HCEC 1CT (cell line): ENCODE measurements around the gene WNK1.
"Not testable (repeated sequence)": the region's sequence is repeated elsewhere in the genome, so short reads cannot be mapped to it uniquely, and the experiment has no call there.

Source experiments
- DNase-seq: peaks from one replicate; pipeline ENCODE4 v3.0.0-alpha.2; 2017

The WNK1 gene

GRCh38 chr12:780750-781379, 28.5 kb downstream of the WNK1 start:
- DNase-seq: no peak

GRCh38 chr12:785706-786105, 33.3 kb downstream of the WNK1 start:
- DNase-seq: no peak

GRCh38 chr12:788288-788687, 35.9 kb downstream of the WNK1 start:
- DNase-seq: no peak

- not testable (repeated sequence) for DNase-seq
Observed at GRCh38 chr12:788762-789161, 36.4 kb downstream of the WNK1 start.

- DNase-seq: no peak
Observed at GRCh38 chr12:789852-790563, 37.6 kb downstream of the WNK1 start.

- no peak for DNase-seq
Observed at GRCh38 chr12:790608-791007, 38.2 kb downstream of the WNK1 start.

- DNase-seq: peak; percentile 58
Observed at GRCh38 chr12:793037-793436, 40.7 kb downstream of the WNK1 start.

- DNase-seq: no peak
Observed at GRCh38 chr12:793711-794110, 41.3 kb downstream of the WNK1 start.

GRCh38 chr12:795305-795704, 42.9 kb downstream of the WNK1 start:
- DNase-seq: no peak

- DNase-seq: no peak
Observed at GRCh38 chr12:800401-800800, 48.0 kb downstream of the WNK1 start.

- peak; percentile 27 for DNase-seq
Observed at GRCh38 chr12:802242-803120, 50.1 kb downstream of the WNK1 start.

- no peak for DNase-seq
Observed at GRCh38 chr12:805022-805632, 52.7 kb downstream of the WNK1 start.

GRCh38 chr12:806200-806791, 53.9 kb downstream of the WNK1 start:
- DNase-seq: peak; percentile 43

- DNase-seq: no peak
Observed at GRCh38 chr12:807041-807735, 54.8 kb downstream of the WNK1 start.

- no peak for DNase-seq
Observed at GRCh38 chr12:810116-810515, 57.7 kb downstream of the WNK1 start.

- DNase-seq: peak; percentile 9
Observed at GRCh38 chr12:810671-811415, 58.5 kb downstream of the WNK1 start.

GRCh38 chr12:812950-813349, 60.6 kb downstream of the WNK1 start:
- no peak for DNase-seq

GRCh38 chr12:817456-817855, 65.1 kb downstream of the WNK1 start:
- not testable (repeated sequence) for DNase-seq

- DNase-seq: no peak
Observed at GRCh38 chr12:817941-818600, 65.7 kb downstream of the WNK1 start.

- peak; percentile 32 for DNase-seq
Observed at GRCh38 chr12:818733-819132, 66.4 kb downstream of the WNK1 start.

GRCh38 chr12:820336-820735, 68.0 kb downstream of the WNK1 start:
- DNase-seq: no peak
